Sigmoid colon (tissue), 7 donors: ENCODE results near the gene DNAJB9. TPM values are rescaled to one million over a fixed set of nuclear protein-coding genes. Genes with fewer than 3 reads are reported as not detected.

Experiments used
- DNase-seq: peaks from one replicate; pipeline ENCODE4 v3.0.0-alpha.2; 2019
- H3K27ac ChIP-seq, 4 donors: fragments of 200-600 bp; sonication (generic); one replicate each; pipeline ENCODE4 v1.5.1; 2016 to 2019; ENCODE audit warnings: mild to moderate bottlenecking in 1 of 4
- H3K27me3 ChIP-seq, 3 donors: fragments of 200-600 bp; sonication (generic); one replicate each; pipeline ENCODE4 v1.5.1; 2019; ENCODE audit warnings: mild to moderate bottlenecking in 1 of 3
- H3K36me3 ChIP-seq, 4 donors: fragments of 200-600 bp; sonication (generic); one replicate each; pipeline ENCODE4 v1.5.1; 2016 to 2019
- H3K4me1 ChIP-seq, 4 donors: fragments of 200-600 bp; sonication (generic); one replicate each; pipeline ENCODE4 v1.5.1; 2017 to 2019
- H3K4me3 ChIP-seq, 4 donors: fragments of 200-600 bp; sonication (generic); one replicate each; pipeline ENCODE4 v1.5.1; 2017 to 2019; ENCODE audit warnings: mild to moderate bottlenecking in 2 of 4, moderate library complexity in 1 of 4
- H3K9me3 ChIP-seq, 4 donors: fragments of 200-600 bp in 3 of 4; sonication (generic) in 3 of 4; one replicate each; pipeline versions ENCODE4 v1.5.1 to v1.6.1; 2013 to 2019
- EP300 ChIP-seq, 4 donors: sonication (generic); formaldehyde crosslinking; IDR thresholded peaks; one replicate each; pipeline ENCODE4 v1.6.1; 2017; ENCODE audit warnings: antibody characterized with exemption in 4 of 4
- POLR2A ChIP-seq, 2 donors: fragments of 450-650 bp; IDR thresholded peaks; one replicate each; pipeline ENCODE4 v1.6.1; 2016; ENCODE audit warnings: antibody characterized with exemption in 2 of 2, mild to moderate bottlenecking in 2 of 2, moderate library complexity in 2 of 2
- POLR2AphosphoS5 ChIP-seq, 4 donors: sonication (generic); formaldehyde crosslinking; IDR thresholded peaks; one replicate each; pipeline ENCODE4 v1.6.1; 2017; ENCODE audit warnings: antibody characterized with exemption in 4 of 4
- WGBS, 2 donors: extraction: QIAGEN DNeasy Blood & Tissue Kit; methylation state at CpG; one replicate each; pipeline ENCODE4 v1.1.7; 2013; 5-methylcytosine and 5-hydroxymethylcytosine counted together
- intact Hi-C: fragments of 100-400 bp; cut with DNase I; formaldehyde crosslinking; loops from one replicate; pipeline ENCODE4 v1.15.1; 2023
- polyA plus RNA-seq, 3 donors: library from polyadenylated mRNA; stranded (reverse); fragments of 200-250 nt; gene quantifications; one replicate each; pipeline ENCODE4 v1.2.3, GENCODE V29; 2013
- total RNA-seq, 4 donors: library from RNA; depleted of rRNA; stranded (reverse); fragments of >200 nt; gene quantifications; one replicate each; pipeline ENCODE4 v1.1.0, GENCODE V29; 2016
- TF ChIP-seq, protein P1 (sequence below), 4 experiments: fragments of 450-650 bp in 3 of 4; fragments of 200-600 bp in 1 of 4; IDR thresholded peaks; one replicate each; pipeline ENCODE4 v1.5.1; 2016 to 2019; ENCODE audit warnings: antibody characterized with exemption in 4 of 4, mild to moderate bottlenecking in 3 of 4, moderate library complexity in 2 of 4
- donor health status: healthy with polysubstance abuse.
- donor health status: Bipolar disorder and iron deficiency.
- donor health status: healthy.

DNAJB9 gene
- total and polyA plus RNA-seq, 7 donors: 7.8 to 44.3 (median 17.2) TPM

DNA sequence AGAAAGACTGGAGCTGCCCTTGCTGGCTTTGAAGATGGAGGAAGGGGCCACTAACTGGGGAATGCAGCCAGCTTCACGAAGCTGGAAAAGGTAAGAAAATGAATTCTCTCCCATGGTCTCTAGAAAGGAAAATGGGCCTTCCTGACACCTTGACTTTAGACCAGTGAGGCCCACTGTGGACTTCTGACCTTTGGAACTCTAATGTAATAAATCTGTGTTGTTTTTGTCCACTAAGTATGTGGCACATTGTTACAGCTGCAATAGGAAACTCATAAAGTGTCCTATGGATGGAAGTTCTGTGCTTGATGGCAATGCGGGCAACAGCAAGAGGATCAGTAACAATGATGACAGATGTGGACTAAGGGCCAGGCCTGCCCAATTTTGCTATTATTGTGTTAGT lies 20.9 kb downstream of the DNAJB9 start:
- Histone ChIP-seq H3K4me1 (no peaks in the 10 kb centered on the region), H3K27ac (no peak overlapping the region), H3K9me3 (no peaks in the 10 kb centered on the region), H3K27me3 (no peaks in the 10 kb centered on the region), H3K36me3 (no peaks in the 10 kb centered on the region), H3K4me3 (no peak overlapping the region)
- 86 to 88% methylated on average over 2 of the region's 2 CpGs for WGBS, 2 donors
- intact Hi-C loops: no loop called here
- TF ChIP-seq, protein P1, sequence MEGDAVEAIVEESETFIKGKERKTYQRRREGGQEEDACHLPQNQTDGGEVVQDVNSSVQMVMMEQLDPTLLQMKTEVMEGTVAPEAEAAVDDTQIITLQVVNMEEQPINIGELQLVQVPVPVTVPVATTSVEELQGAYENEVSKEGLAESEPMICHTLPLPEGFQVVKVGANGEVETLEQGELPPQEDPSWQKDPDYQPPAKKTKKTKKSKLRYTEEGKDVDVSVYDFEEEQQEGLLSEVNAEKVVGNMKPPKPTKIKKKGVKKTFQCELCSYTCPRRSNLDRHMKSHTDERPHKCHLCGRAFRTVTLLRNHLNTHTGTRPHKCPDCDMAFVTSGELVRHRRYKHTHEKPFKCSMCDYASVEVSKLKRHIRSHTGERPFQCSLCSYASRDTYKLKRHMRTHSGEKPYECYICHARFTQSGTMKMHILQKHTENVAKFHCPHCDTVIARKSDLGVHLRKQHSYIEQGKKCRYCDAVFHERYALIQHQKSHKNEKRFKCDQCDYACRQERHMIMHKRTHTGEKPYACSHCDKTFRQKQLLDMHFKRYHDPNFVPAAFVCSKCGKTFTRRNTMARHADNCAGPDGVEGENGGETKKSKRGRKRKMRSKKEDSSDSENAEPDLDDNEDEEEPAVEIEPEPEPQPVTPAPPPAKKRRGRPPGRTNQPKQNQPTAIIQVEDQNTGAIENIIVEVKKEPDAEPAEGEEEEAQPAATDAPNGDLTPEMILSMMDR (IDR thresholded peaks at IDR 0.05): no peak
- TF ChIP-seq EP300 (IDR thresholded peaks at IDR 0.05) (no peak), POLR2A (IDR thresholded peaks at IDR 0.05) (no peak), POLR2AphosphoS5 (IDR thresholded peaks at IDR 0.05) (no peak)
- no peak for DNase-seq

- no peak overlapping the region for H3K4me3 ChIP-seq
These were observed 23.1 kb downstream of the DNAJB9 start for GRCh38 chr7:108592646-108593201.

DNA sequence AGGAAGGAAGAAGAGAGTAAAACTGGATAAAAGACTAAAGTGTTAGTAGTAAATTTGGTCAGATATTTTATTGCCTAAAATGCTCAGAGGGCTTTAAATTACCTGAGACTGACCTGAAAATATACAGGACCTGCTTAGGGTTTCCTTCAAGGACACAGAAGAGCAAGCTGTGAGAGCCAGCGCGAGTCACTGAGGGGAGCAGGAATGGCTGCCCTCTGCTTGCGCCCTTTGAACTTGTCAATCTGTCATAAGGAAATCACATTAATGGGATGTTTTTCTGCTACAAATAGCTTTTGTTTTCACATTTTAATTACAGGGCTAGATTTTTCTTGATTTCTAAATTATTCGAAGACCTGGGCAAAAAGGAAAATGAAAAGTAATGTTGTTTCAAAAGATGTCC lies 26.9 kb downstream of the DNAJB9 start:
- H3K4me1 ChIP-seq: no peaks in the 10 kb centered on the region
- TF ChIP-seq EP300 (IDR thresholded peaks at IDR 0.05): no peak
- TF ChIP-seq POLR2A (IDR thresholded peaks at IDR 0.05): no peak
- TF ChIP-seq, protein P1 (IDR thresholded peaks at IDR 0.05): no peak
- TF ChIP-seq POLR2AphosphoS5 (IDR thresholded peaks at IDR 0.05): no peak
- H3K4me3 ChIP-seq: no peak overlapping the region
- H3K36me3 ChIP-seq: no peaks in the 10 kb centered on the region
- WGBS, 2 donors: 68 to 82% methylated on average over 4 of the region's 4 CpGs
- no peaks in the 10 kb centered on the region for H3K9me3 ChIP-seq
- DNase-seq: no peak
- no peaks in the 10 kb centered on the region for H3K27me3 ChIP-seq
- intact Hi-C loops: no loop called here
- no peak overlapping the region for H3K27ac ChIP-seq

More at GRCh38 chr7:108592646-108593201, 23.1 kb downstream of the DNAJB9 start:
- intact Hi-C loops: no loop called here
- H3K9me3 ChIP-seq: no peaks in the 10 kb centered on the region
- no peaks in the 10 kb centered on the region for H3K36me3 ChIP-seq
- H3K27ac ChIP-seq: no peak overlapping the region
- H3K27me3 ChIP-seq: no peaks in the 10 kb centered on the region
- 10 to 57% methylated on average over 3 of the region's 3 CpGs for WGBS, 2 donors
- H3K4me1 ChIP-seq: no peaks in the 10 kb centered on the region
- TF ChIP-seq POLR2AphosphoS5 (IDR thresholded peaks at IDR 0.05) (no peak), EP300 (IDR thresholded peaks at IDR 0.05) (no peak), POLR2A (IDR thresholded peaks at IDR 0.05) (no peak)
- TF ChIP-seq, protein P1 (IDR thresholded peaks at IDR 0.05): no peak
- DNase-seq: no peak

DNA sequence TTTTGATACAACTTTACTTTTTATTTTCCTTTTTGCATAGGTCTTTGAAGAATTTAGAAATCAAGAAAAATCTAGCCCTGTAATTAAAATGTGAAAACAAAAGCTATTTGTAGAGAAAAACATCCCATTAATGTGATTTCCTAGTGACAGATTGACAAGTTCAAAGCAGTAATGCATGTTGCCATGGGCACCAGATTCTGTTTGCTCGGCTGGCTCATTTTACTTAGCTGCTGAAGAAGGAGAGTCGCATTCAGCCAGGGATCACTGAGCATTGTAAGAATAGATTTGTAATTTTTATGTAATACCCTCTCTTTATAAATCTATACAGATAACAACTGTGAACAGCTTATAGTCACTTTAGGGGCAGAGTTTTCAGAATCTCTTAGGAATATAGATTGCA lies 28.5 kb downstream of the DNAJB9 start:
- Histone ChIP-seq H3K27ac (no peak overlapping the region), H3K9me3 (no peaks in the 10 kb centered on the region), H3K4me1 (no peaks in the 10 kb centered on the region), H3K36me3 (no peaks in the 10 kb centered on the region), H3K4me3 (no peak overlapping the region), H3K27me3 (no peaks in the 10 kb centered on the region)
- 56 to 74% methylated on average over 2 of the region's 2 CpGs for WGBS, 2 donors
- intact Hi-C loops: no loop called here
- TF ChIP-seq POLR2A (IDR thresholded peaks at IDR 0.05) (no peak), EP300 (IDR thresholded peaks at IDR 0.05) (no peak), POLR2AphosphoS5 (IDR thresholded peaks at IDR 0.05) (no peak)
- DNase-seq: no peak

GRCh38 chr7:108598914-108599580 lies 29.4 kb downstream of the DNAJB9 start:
- no peak overlapping the region for H3K27ac ChIP-seq
- DNase-seq: no peak
- no peaks in the 10 kb centered on the region for H3K4me1 ChIP-seq
- 86 to 87% methylated on average over 6 of the region's 6 CpGs for WGBS, 2 donors
- H3K4me3 ChIP-seq: no peak overlapping the region
- H3K36me3 ChIP-seq: no peaks in the 10 kb centered on the region
- no peaks in the 10 kb centered on the region for H3K9me3 ChIP-seq
- H3K27me3 ChIP-seq: no peaks in the 10 kb centered on the region
- intact Hi-C loops: no loop called here
- no peak for TF ChIP-seq POLR2A (IDR thresholded peaks at IDR 0.05)
- TF ChIP-seq POLR2AphosphoS5 (IDR thresholded peaks at IDR 0.05): no peak
- no peak for TF ChIP-seq EP300 (IDR thresholded peaks at IDR 0.05)
- TF ChIP-seq, protein P1 (IDR thresholded peaks at IDR 0.05): no peak
